HEK293T (cell line): ENCODE results near the gene OXSR1.
"Not testable (repeated sequence)": the region's sequence is repeated elsewhere in the genome, so short reads cannot be mapped to it uniquely, and the experiment has no call there.

Experiments used
- CTCF ChIA-PET: fragments of 350-600 bp; formaldehyde crosslinking; extraction: SDS; loops from one replicate; lab custom pipeline; 2021; ENCODE audit warnings: antibody characterized with exemption, inconsistent platforms; lab: Yijun Ruan, JAX
- POLR2A ChIA-PET: fragments of 350-600 bp; formaldehyde crosslinking; extraction: SDS; loops from one replicate; lab custom pipeline; 2020; ENCODE audit warnings: antibody characterized with exemption, inconsistent platforms; lab: Yijun Ruan, JAX
- DNase-seq: peaks from one replicate; pipeline ENCODE4 v3.0.0; 2012; ENCODE audit warnings: mixed read lengths; ENCODE audit errors: extremely low spot score
- ARNT ChIP-seq: fragments of 450-650 bp; IDR thresholded peaks from 2 replicates; pipeline ENCODE4 v1.6.1; 2017; ENCODE audit warnings: mild to moderate bottlenecking
- BHLHE40 ChIP-seq: fragments of 450-650 bp; IDR thresholded peaks from 2 replicates; pipeline ENCODE4 v1.6.1; 2016; ENCODE audit warnings: mild to moderate bottlenecking, moderate library complexity, borderline replicate concordance
- CTBP1 ChIP-seq: fragments of 450-650 bp; IDR thresholded peaks from 2 replicates; pipeline ENCODE4 v1.6.1; 2016; ENCODE audit warnings: borderline replicate concordance
- ELF4 ChIP-seq: fragments of 450-650 bp; IDR thresholded peaks from 2 replicates; pipeline ENCODE4 v1.6.1; 2017; ENCODE audit warnings: antibody characterized with exemption
- FOXA1 ChIP-seq: fragments of 450-650 bp; IDR thresholded peaks from 2 replicates; pipeline ENCODE4 v1.6.1; 2016; ENCODE audit warnings: mild to moderate bottlenecking
- FOXK2 ChIP-seq: fragments of 450-650 bp; IDR thresholded peaks from 2 replicates; pipeline ENCODE4 v1.6.1; 2016; ENCODE audit warnings: mild to moderate bottlenecking
- FOXM1 ChIP-seq: fragments of 450-650 bp; IDR thresholded peaks from 2 replicates; pipeline ENCODE4 v1.6.1; 2017; ENCODE audit warnings: mild to moderate bottlenecking, borderline replicate concordance
- HDGF ChIP-seq: fragments of 450-650 bp; IDR thresholded peaks from 2 replicates; pipeline ENCODE4 v1.6.1; 2017; ENCODE audit warnings: antibody characterized with exemption, borderline replicate concordance
- L3MBTL2 ChIP-seq: fragments of 450-650 bp; conservative IDR thresholded peaks from 2 replicates; pipeline ENCODE4 v1.6.1; 2016; ENCODE audit warnings: mild to moderate bottlenecking
- LEF1 ChIP-seq: fragments of 450-650 bp; IDR thresholded peaks from 2 replicates; pipeline ENCODE4 v1.6.1; 2017; ENCODE audit warnings: mild to moderate bottlenecking, borderline replicate concordance
- NFRKB ChIP-seq: fragments of 450-650 bp; IDR thresholded peaks from 2 replicates; pipeline ENCODE4 v1.6.1; 2016; ENCODE audit warnings: mild to moderate bottlenecking, moderate library complexity
- PKNOX1 ChIP-seq: fragments of 450-650 bp; IDR thresholded peaks from 2 replicates; pipeline ENCODE4 v1.6.1; 2016
- SP1 ChIP-seq: fragments of 450-650 bp; IDR thresholded peaks from 2 replicates; pipeline ENCODE4 v1.6.1; 2017
- SUZ12 ChIP-seq: fragments of 450-650 bp; IDR thresholded peaks from 2 replicates; pipeline ENCODE4 v1.6.1; 2016; ENCODE audit warnings: mild to moderate bottlenecking
- TARDBP ChIP-seq: fragments of 450-650 bp; IDR thresholded peaks from 2 replicates; pipeline ENCODE4 v1.6.1; 2016
- ZNF384 ChIP-seq: fragments of 450-650 bp; IDR thresholded peaks from 2 replicates; pipeline ENCODE4 v1.6.1; 2016

The OXSR1 gene

GRCh38 chr3:38133557-38134405, 31.6 kb upstream of the OXSR1 start:
- ChIA-PET CTCF (interaction anchor here (0.6 to 0.9 kb wide), 2 partner anchors 225 to 364 kb away, joined by 3 read pairs; no protein-coding TSS in a partner anchor), POLR2A (interaction anchor here (1.2 to 1.7 kb wide), 3 partner anchors 13 to 213 kb away, joined by 3 to 4 read pairs (median 3); partner anchors contain the start of gene XYLB)
- TF ChIP-seq BHLHE40 (no peak), CTBP1 (no peak), FOXA1 (no peak), TARDBP (no peak), PKNOX1 (no peak), LEF1 (no peak), NFRKB (no peak), ZNF384 (no peak), ARNT (no peak)
- no peak for DNase-seq

GRCh38 chr3:38134517-38135143, 30.7 kb upstream of the OXSR1 start:
- DNase-seq, POLR2A ChIA-PET, CTCF ChIA-PET: not testable (repeated sequence)

GRCh38 chr3:38135621-38136277, 29.6 kb upstream of the OXSR1 start:
- CTCF ChIA-PET = interaction anchor here (0.8 kb wide), 1 partner anchor 32 kb away, joined by 8 read pairs; no protein-coding TSS in a partner anchor
- DNase-seq = not testable (repeated sequence)
- POLR2A ChIA-PET = interaction anchor here (1.4 to 3.8 kb wide), 2 partner anchors 7 to 29 kb away, joined by 5 to 39 read pairs; partner anchors contain the start of gene OXSR1

- CTCF ChIA-PET = interaction anchor here (0.8 kb wide), 1 partner anchor 31 kb away, joined by 8 read pairs; no protein-coding TSS in a partner anchor
Observed at GRCh38 chr3:38136393-38136776, 29.0 kb upstream of the OXSR1 start.

GRCh38 chr3:38136777-38137614, 28.3 kb upstream of the OXSR1 start, which contains the start of gene ACAA1:
TSS of gene ACAA1 (minus strand) at chr3:38137127. CDS start at chr3:38137035, 92 bp downstream.
- peak; percentile 97 for DNase-seq
- TF ChIP-seq L3MBTL2 = no peak
- TF ChIP-seq ELF4 = peak; percentile 78
- TF ChIP-seq FOXA1 = no peak
- TF ChIP-seq ZNF384 = no peak
- peak; percentile 97 for TF ChIP-seq HDGF
- no peak for TF ChIP-seq ARNT
- peak; percentile 90 for TF ChIP-seq PKNOX1
- TF ChIP-seq TARDBP = no peak
- no peak for TF ChIP-seq FOXK2
- no peak for TF ChIP-seq SUZ12
- TF ChIP-seq CTBP1 = no peak
- no peak for TF ChIP-seq NFRKB
- TF ChIP-seq SP1 = no peak
- TF ChIP-seq LEF1 = no peak
- no peak for TF ChIP-seq BHLHE40
- TF ChIP-seq FOXM1 = no peak
- ChIA-PET POLR2A (interaction anchor here (0.6 to 3.8 kb wide), 11 partner anchors 9 to 374 kb away, joined by 3 to 39 read pairs (median 3); partner anchors contain the start of genes OXSR1 and XYLB), CTCF (interaction anchor here (0.8 kb wide), 2 partner anchors 30 to 303 kb away, joined by 3 to 8 read pairs; no protein-coding TSS in a partner anchor)

More at GRCh38 chr3:38136393-38136776, 29.0 kb upstream of the OXSR1 start:
- POLR2A ChIA-PET = interaction anchor here (0.6 to 3.8 kb wide), 5 partner anchors 8 to 29 kb away, joined by 3 to 39 read pairs (median 5); partner anchors contain the start of gene OXSR1
- DNase-seq = no peak
- TF ChIP-seq BHLHE40 = no peak
- no peak for TF ChIP-seq L3MBTL2
- TF ChIP-seq ZNF384 = no peak
- TF ChIP-seq ELF4 = no peak
- TF ChIP-seq PKNOX1 = no peak
- TF ChIP-seq LEF1 = no peak
